HepG2 (cell line): ENCODE results near the gene CDC37L1. TPM values are rescaled to one million over a fixed set of nuclear protein-coding genes. Genes with fewer than 3 reads are reported as not detected.
A peak's percentile ranks its signal among the peaks of the same experiment; 100 is the strongest.

Source experiments
- BORCS8-MEF2B ChIP-seq: sonication (generic); formaldehyde crosslinking; IDR thresholded peaks from 2 replicates; pipeline ENCODE4 v1.8.0; 2022; ENCODE audit warnings: mild to moderate bottlenecking, missing genetic modification reagents
- CEBPG ChIP-seq: IDR thresholded peaks from 2 replicates; pipeline ENCODE4 v1.6.1; 2016
- FOXK1 ChIP-seq: sonication (generic); formaldehyde crosslinking; IDR thresholded peaks from 2 replicates; pipeline ENCODE4 v1.4.0; 2020; ENCODE audit warnings: low read depth, missing genetic modification reagents, borderline replicate concordance
- FOXM1 ChIP-seq: sonication (generic); formaldehyde crosslinking; IDR thresholded peaks from 2 replicates; pipeline ENCODE4 v1.5.0; 2020; ENCODE audit warnings: missing genetic modification reagents
- GABPB1 ChIP-seq: IDR thresholded peaks from 2 replicates; pipeline ENCODE4 v1.6.1; 2016; ENCODE audit warnings: mild to moderate bottlenecking, missing genetic modification reagents, moderate library complexity, missing compliant biosample characterization
- JUNB ChIP-seq: sonication (generic); formaldehyde crosslinking; IDR thresholded peaks from 2 replicates; pipeline ENCODE4 v1.8.0; 2022; ENCODE audit warnings: missing genetic modification reagents, mild to moderate bottlenecking, borderline replicate concordance
- KLF11 ChIP-seq: IDR thresholded peaks from 2 replicates; pipeline ENCODE4 v1.6.1; 2016; ENCODE audit warnings: missing compliant biosample characterization
- PAXIP1 ChIP-seq: sonication (generic); formaldehyde crosslinking; conservative IDR thresholded peaks from 2 replicates; pipeline ENCODE4 v1.4.0; 2020; ENCODE audit warnings: mild to moderate bottlenecking, missing genetic modification reagents, moderate library complexity
- REST ChIP-seq, 2 experiments: IDR thresholded peaks; 2 replicates each; pipeline ENCODE4 v1.6.1; 2011 to 2012; ENCODE audit warnings: low read length in 2 of 2, borderline replicate concordance in 1 of 2, low read depth in 1 of 2, mild to moderate bottlenecking in 1 of 2, moderate library complexity in 1 of 2
- SOX6 ChIP-seq, 2 experiments: fragments of 450-650 bp in 1 of 2; sonication (generic) in 1 of 2; formaldehyde crosslinking in 1 of 2; IDR thresholded peaks; 2 replicates each; pipeline versions ENCODE4 v1.4.0 to v1.6.1; 2017 to 2020; ENCODE audit warnings: antibody characterized with exemption in 1 of 2, mild to moderate bottlenecking in 1 of 2, missing genetic modification reagents in 1 of 2
- SP1 ChIP-seq, 2 experiments: fragments of 450-650 bp in 1 of 2; sonication (generic) in 1 of 2; formaldehyde crosslinking in 1 of 2; IDR thresholded peaks; 2 replicates each; pipeline versions ENCODE4 v1.4.0 to v1.6.1; 2016 to 2020; ENCODE audit warnings: missing genetic modification reagents in 1 of 2
- ZFYVE20 ChIP-seq: sonication (generic); formaldehyde crosslinking; IDR thresholded peaks from 2 replicates; pipeline ENCODE4 v1.8.0; 2023; ENCODE audit warnings: low read depth, mild to moderate bottlenecking, moderate library complexity, missing genetic modification reagents, borderline replicate concordance
- ZNF232 ChIP-seq: sonication (generic); formaldehyde crosslinking; IDR thresholded peaks from 2 replicates; pipeline ENCODE4 v1.4.0; 2020; ENCODE audit warnings: missing genetic modification reagents, borderline replicate concordance
- ZNF263 ChIP-seq: sonication (generic); formaldehyde crosslinking; IDR thresholded peaks from 2 replicates; pipeline ENCODE4 v1.4.0; 2020; ENCODE audit warnings: missing genetic modification reagents
- ZNF580 ChIP-seq: IDR thresholded peaks from 2 replicates; pipeline ENCODE4 v1.6.1; 2016; ENCODE audit warnings: low read depth, borderline replicate concordance
- polyA plus RNA-seq, 8 experiments: library from polyadenylated mRNA; depleted of rRNA in 3 of 8; stranded (reverse) in 7 of 8; unstranded in 1 of 8; fragments of >200 nt; fragmentation: Illumina TruSeq in 4 of 8; extraction: Trizol in 4 of 8; gene quantifications; 2 replicates each; pipeline versions ENCODE4 v1.2.1 to v1.2.3, GENCODE V29; 2011 to 2016; ENCODE audit warnings: low read depth in 4 of 8, missing spikeins in 1 of 8, mixed read lengths in 1 of 8; ENCODE audit not compliant: insufficient read depth in 1 of 8
- total RNA-seq, 5 experiments: library from RNA; depleted of rRNA; stranded (reverse); fragments of >200 nt; fragmentation: Illumina TruSeq; extraction: Trizol; gene quantifications; 2 replicates each; pipeline ENCODE4 v1.2.3, GENCODE V29; 2016; ENCODE audit warnings: low read depth in 1 of 5
- TF ChIP-seq, protein P1 (sequence below): sonication (generic); formaldehyde crosslinking; IDR thresholded peaks from 2 replicates; pipeline ENCODE4 v1.5.1; 2020; ENCODE audit warnings: missing genetic modification reagents, mild to moderate bottlenecking, borderline replicate concordance
- TF ChIP-seq, protein P2 (sequence below): IDR thresholded peaks from 2 replicates; pipeline ENCODE4 v1.6.1; 2016; ENCODE audit warnings: missing compliant biosample characterization, missing genetic modification reagents, borderline replicate concordance

CDC37L1 gene
- total and polyA plus RNA-seq, 2 of the 13 experiments (the other 11 are each of a cell fraction or from before 2014, with no cell fraction given), result 5.5 to 17.0 TPM

DNA sequence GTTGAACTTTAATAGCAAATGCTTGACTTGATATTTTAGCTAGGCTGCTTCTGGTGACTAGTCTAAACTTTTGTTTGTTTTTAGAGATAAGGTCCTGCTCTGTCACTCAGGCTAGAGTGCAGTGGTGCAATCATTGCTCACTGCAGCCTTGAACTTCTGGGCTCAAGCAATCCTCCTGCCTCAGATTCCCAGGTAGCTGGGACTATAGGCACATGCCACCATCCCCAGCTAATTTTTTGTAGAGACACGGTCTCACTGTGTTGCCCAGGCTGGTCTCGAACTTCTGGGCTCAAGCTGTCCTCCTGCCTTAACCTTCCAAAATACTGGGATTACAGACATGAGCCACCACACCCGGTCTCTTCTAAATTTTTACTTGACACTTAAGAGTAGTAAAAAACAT lies 20.7 kb downstream of the CDC37L1 start (continued):
- TF ChIP-seq REST (IDR thresholded peaks at IDR 0.05; ENCODE audit: borderline replicate concordance in 1 of 2, low read depth in 1 of 2, low read length in 2 of 2) (0 out of 4 replicates have a peak, but pooled peaks of 1 of the 2 experiments have one; percentile 28), KLF11 (CRISPR knock-in tag) (no peak), FOXM1 (CRISPR knock-in tag) (no peak), FOXK1 (peak; percentile 70; the same call in 1 of the 2 replicates), ZNF580 (peak; percentile 70), SOX6 (IDR thresholded peaks at IDR 0.05) (no peak), SOX6 (CRISPR knock-in tag; IDR thresholded peaks at IDR 0.05) (peak; percentile 54), JUNB (CRISPR knock-in tag) (no peak), GABPB1 (0 out of 2 replicates have a peak, but pooled peaks have one; percentile 33), ZFYVE20 (no peak), ZNF232 (CRISPR knock-in tag) (peak; percentile 45; the same call in 1 of the 2 replicates), BORCS8-MEF2B (CRISPR knock-in tag) (no peak), PAXIP1 (CRISPR knock-in tag) (peak; percentile 84), ZNF263 (CRISPR knock-in tag) (no peak), CEBPG (peak; percentile 96), SP1 (IDR thresholded peaks at IDR 0.05) (no peak), SP1 (CRISPR knock-in tag; IDR thresholded peaks at IDR 0.05) (peak; percentile 41; the same call in 1 of the 2 replicates)
- TF ChIP-seq, protein P1, sequence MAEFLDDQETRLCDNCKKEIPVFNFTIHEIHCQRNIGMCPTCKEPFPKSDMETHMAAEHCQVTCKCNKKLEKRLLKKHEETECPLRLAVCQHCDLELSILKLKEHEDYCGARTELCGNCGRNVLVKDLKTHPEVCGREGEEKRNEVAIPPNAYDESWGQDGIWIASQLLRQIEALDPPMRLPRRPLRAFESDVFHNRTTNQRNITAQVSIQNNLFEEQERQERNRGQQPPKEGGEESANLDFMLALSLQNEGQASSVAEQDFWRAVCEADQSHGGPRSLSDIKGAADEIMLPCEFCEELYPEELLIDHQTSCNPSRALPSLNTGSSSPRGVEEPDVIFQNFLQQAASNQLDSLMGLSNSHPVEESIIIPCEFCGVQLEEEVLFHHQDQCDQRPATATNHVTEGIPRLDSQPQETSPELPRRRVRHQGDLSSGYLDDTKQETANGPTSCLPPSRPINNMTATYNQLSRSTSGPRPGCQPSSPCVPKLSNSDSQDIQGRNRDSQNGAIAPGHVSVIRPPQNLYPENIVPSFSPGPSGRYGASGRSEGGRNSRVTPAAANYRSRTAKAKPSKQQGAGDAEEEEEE, result no peak
- TF ChIP-seq, protein P2, sequence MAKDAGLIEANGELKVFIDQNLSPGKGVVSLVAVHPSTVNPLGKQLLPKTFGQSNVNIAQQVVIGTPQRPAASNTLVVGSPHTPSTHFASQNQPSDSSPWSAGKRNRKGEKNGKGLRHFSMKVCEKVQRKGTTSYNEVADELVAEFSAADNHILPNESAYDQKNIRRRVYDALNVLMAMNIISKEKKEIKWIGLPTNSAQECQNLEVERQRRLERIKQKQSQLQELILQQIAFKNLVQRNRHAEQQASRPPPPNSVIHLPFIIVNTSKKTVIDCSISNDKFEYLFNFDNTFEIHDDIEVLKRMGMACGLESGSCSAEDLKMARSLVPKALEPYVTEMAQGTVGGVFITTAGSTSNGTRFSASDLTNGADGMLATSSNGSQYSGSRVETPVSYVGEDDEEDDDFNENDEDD, result 0 out of 2 replicates have a peak, but pooled peaks have one; percentile 16
